ENCODE results near the gene PRKAR1B. TPM values are rescaled to one million over a fixed set of nuclear protein-coding genes. Genes with fewer than 3 reads are reported as not detected.
A peak's percentile ranks its signal among the peaks of the same experiment; 100 is the strongest.
"Not testable (repeated sequence)": the region's sequence is repeated elsewhere in the genome, so short reads cannot be mapped to it uniquely, and the experiment has no call there.

The PRKAR1B gene
- total RNA-seq, 2 experiments from 2014 or later = 28.0 to 28.2 TPM

DNA sequence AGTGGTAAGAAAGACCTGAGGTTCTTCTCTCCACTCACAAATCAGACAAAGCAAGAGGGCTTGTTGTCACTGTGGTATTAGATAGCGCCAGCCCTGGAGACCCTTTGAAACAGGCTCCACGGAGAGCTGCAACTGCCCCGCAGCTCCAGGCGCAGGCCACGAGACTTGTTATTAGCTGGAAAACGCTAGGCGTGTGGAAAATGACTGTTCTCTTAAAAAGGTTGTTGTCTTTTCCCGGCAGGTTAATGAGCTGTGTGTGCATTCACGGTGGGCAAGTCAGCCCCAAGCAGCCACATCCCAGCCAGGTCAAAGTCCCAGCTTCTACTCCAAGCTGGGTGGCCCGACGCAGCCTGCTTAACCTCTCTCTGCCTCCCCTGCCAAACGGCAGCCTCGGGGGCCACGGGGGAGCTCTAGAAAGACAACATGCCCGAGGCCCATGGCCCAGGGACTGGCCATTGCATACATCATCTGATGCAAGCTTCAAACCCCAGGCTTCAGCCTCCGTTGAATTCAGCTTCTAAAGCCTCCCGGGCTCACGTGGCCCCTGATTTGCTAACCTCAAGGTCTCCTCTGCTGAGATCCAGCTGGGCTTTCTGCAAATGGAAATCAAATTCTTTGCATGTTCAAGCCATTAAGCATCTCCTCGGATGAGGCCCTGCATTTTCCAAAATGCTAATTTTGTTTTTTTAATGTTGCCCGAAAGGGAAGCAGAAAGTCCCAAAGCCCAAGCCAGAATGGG lies 61.9 kb downstream of the PRKAR1B start:
- intact Hi-C loops (cut with micrococcal nuclease) = no loop called here
- no peak overlapping the region for H3K27ac Mint-ChIP-seq

DNA sequence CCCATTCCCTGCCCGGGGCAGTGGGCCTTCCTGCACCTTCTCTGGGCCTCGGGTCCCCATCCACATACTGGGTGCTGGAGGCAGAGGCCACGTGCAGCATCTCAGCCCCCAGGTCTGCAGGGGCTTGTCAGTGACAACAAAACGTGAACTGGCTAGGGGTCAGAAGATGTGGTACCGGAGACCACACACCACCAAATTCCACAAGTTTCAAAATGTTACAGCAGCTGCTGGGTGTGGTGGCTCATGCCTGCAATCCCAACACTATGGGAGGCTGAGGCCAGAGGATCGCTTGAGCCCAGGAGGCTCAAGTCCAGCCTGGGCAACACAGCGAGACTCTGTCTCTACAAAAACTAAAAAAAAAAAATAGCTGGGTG lies 62.7 kb downstream of the PRKAR1B start:
- Mint-ChIP-seq H3K4me1 (ENCODE audit: low read depth) (peaks cover 6% of the 10 kb centered on the region), H3K4me3 (no peak overlapping the region), H3K36me3 (peaks cover 7% of the 10 kb centered on the region), H3K9me3 (peaks cover 8% of the 10 kb centered on the region), H3K27ac (no peak overlapping the region), H3K27me3 (no peaks in the 10 kb centered on the region)
- DNase-seq = no peak
- intact Hi-C loops (cut with micrococcal nuclease) = no loop called here
- POLR2A ChIA-PET = no interaction called here
- CTCF ChIA-PET = no interaction called here

More for the DNA sequence above, 61.9 kb downstream of the PRKAR1B start:
- no peak overlapping the region for H3K4me3 Mint-ChIP-seq
- H3K9me3 Mint-ChIP-seq = peaks cover 8% of the 10 kb centered on the region
- H3K27me3 Mint-ChIP-seq = no peaks in the 10 kb centered on the region
- peaks cover 6% of the 10 kb centered on the region for H3K4me1 Mint-ChIP-seq (ENCODE audit: low read depth)
- CTCF ChIA-PET = interaction anchor here (0.8 to 0.9 kb wide), 2 partner anchors 19 to 24 kb away, joined by 3 to 4 read pairs; no protein-coding TSS in a partner anchor
- POLR2A ChIA-PET = no interaction called here
- no peak for DNase-seq
- peaks cover 7% of the 10 kb centered on the region for H3K36me3 Mint-ChIP-seq

DNA sequence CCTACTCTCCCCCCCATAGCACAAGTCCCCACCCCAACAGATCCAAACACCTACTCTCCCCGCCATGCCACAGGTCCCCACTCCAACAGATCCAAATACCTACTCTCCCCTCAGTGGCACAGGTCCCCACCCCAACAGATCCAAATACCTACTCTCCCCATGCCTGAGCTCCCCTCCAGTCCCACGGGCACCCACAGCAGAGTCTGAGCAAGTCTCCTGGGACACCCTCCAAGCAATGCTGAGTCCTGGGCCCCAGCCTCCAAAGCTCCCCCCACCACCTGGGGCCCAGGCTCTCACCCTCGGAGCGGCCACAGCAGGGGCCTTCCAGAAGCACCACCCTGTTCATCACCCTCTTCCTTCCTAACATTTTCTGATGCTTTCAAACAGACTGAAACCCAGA lies 64.5 kb downstream of the PRKAR1B start:
- DNase-seq = no peak
- Mint-ChIP-seq H3K27ac (no peak overlapping the region), H3K27me3 (no peaks in the 10 kb centered on the region), H3K36me3 (peaks cover 9% of the 10 kb centered on the region), H3K9me3 (peaks cover 6% of the 10 kb centered on the region), H3K4me1 (ENCODE audit: low read depth) (peaks cover 6% of the 10 kb centered on the region), H3K4me3 (no peak overlapping the region)
- ChIA-PET CTCF (no interaction called here), POLR2A (no interaction called here)
- intact Hi-C loops (cut with micrococcal nuclease) = no loop called here

DNA sequence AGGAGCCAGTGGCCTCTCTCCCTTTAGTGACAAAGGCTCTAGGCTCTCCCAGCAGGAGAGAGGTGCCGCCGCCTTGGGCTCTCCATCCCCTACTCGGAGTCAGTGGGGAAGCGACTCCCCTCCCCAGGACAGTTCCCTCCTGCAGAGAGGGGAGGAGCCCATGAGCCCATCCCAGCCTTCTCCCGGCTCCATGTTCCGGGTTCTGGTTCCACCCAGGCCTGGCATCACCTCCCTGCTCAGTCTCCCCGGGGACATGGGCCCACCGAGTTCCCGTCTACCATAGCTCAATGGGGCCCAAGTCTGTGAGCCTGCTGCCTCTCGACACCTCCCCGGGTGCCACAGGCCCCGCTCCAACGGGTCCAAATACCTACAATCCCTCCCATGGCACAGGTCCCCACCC lies 67.1 kb downstream of the PRKAR1B start:
- no peak for DNase-seq
- H3K4me1 Mint-ChIP-seq (ENCODE audit: low read depth) = peaks cover 6% of the 10 kb centered on the region
- POLR2A ChIA-PET = no interaction called here
- no peaks in the 10 kb centered on the region for H3K27me3 Mint-ChIP-seq
- no peak overlapping the region for H3K27ac Mint-ChIP-seq
- H3K36me3 Mint-ChIP-seq = peaks cover 9% of the 10 kb centered on the region
- H3K9me3 Mint-ChIP-seq = peaks cover 6% of the 10 kb centered on the region
- CTCF ChIA-PET = no interaction called here
- intact Hi-C loops (cut with micrococcal nuclease) = no loop called here
- no peak overlapping the region for H3K4me3 Mint-ChIP-seq

DNA sequence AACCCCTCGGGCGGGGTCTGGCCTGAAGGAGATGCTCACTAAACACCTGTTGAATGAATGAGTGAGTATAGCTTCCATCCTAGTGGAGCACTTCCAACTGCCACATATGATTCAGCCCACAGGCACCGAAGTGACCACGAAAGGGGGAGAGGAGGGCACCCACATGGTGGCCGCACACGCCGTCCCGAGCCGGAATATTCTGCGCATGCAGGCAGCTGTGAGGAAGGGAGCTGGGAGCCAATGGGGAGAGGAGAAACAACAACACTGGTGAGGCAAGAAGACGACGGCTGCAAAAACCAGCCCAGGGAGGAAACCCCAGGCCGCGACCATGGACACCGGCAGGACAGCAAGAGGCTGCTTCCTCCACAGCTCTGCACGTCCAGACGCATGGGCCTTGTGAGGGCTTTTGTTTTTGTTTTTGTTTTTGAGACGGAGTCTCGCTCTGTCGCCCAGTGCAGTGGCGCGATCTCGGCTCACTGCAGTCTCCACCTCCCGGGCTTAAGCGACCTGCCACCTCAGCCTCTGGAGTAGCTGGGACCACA lies 67.7 kb downstream of the PRKAR1B start:
- CTCF ChIA-PET = no interaction called here
- DNase-seq = no peak
- H3K36me3 Mint-ChIP-seq = peaks cover 9% of the 10 kb centered on the region

DNA sequence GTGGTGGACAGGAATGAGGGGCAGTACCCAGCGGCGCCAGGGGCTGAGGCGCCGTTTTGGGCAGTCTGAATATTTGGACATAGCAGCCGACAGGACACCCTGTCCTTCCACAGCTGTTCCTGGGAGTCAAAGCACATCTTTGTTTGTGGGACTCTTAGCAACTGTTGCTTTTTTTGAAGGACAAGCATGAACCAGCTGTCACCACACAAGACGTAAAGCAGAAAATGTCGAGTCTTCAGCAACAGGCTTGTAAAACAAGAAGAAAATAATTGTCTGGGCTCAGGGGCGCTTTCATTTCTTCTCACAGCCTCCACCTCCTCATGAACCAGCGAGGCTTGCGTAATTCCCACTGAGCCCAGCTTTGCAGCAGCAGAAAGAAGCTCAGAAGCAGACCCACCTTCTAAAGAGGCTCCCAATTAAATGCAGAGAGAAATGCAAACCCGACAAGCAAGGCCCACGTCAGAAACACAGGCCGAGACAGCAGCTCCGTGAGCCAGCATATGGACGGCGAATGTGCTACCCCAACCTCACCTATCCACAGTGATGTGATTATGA lies 69.4 kb downstream of the PRKAR1B start:
- DNase-seq = no peak
- intact Hi-C loops (cut with micrococcal nuclease) = no loop called here
- Mint-ChIP-seq H3K36me3 (peaks cover 9% of the 10 kb centered on the region), H3K4me1 (ENCODE audit: low read depth) (peaks cover 3% of the 10 kb centered on the region), H3K4me3 (no peak overlapping the region), H3K27me3 (no peaks in the 10 kb centered on the region), H3K27ac (no peak overlapping the region), H3K9me3 (peaks cover 10% of the 10 kb centered on the region)
- CTCF ChIA-PET = no interaction called here
- POLR2A ChIA-PET = no interaction called here

More for the DNA sequence above, 67.7 kb downstream of the PRKAR1B start:
- POLR2A ChIA-PET = no interaction called here
- Mint-ChIP-seq H3K9me3 (peaks cover 6% of the 10 kb centered on the region), H3K27ac (no peak overlapping the region), H3K4me1 (ENCODE audit: low read depth) (peaks cover 6% of the 10 kb centered on the region), H3K4me3 (no peak overlapping the region), H3K27me3 (no peaks in the 10 kb centered on the region)
- intact Hi-C loops (cut with micrococcal nuclease) = no loop called here

DNA sequence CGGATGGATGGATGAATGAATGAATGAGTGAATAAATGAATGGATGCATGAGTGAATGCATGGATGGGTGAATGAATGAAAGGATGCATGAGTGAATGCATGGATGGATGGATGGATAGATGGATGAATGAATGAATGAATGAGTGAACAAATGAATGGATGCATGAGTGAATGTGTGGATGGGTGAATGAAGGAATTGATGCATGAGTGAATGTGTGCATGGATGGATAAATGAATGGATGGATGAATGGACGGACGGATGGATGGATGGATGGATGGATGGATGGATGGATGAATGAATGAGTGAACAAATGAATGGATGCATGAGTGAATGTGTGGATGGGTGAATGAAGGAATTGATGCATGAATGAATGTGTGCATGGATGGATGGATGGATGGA lies 70.1 kb downstream of the PRKAR1B start:
- Mint-ChIP-seq H3K9me3 (peaks cover 15% of the 10 kb centered on the region), H3K36me3 (peaks cover 11% of the 10 kb centered on the region)
- CTCF ChIA-PET; H3K4me3 Mint-ChIP-seq; DNase-seq; H3K27ac Mint-ChIP-seq; H3K27me3 Mint-ChIP-seq; H3K4me1 Mint-ChIP-seq (ENCODE audit: low read depth); intact Hi-C loops (cut with micrococcal nuclease); POLR2A ChIA-PET: not testable (repeated sequence)

DNA sequence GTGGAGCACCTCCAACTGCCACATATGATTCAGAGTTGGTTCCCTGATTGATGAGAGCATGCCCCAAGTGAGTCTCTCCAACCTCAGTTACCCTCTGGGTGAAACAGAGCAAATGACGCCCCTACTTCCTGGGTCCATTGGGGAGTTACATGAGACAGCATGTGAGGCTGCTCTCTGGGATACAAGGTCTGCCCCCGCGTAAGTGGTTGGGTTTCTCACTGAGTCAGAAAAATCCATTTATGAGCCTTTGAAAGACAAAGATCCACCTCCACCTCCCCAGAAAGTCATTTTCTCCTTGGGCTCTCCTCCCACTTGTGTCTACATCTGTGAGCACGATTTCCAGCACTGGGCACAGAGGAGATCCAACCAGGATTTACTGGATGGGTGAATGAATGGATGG lies 71.3 kb downstream of the PRKAR1B start:
- POLR2A ChIA-PET = no interaction called here
- Mint-ChIP-seq H3K4me3 (no peak overlapping the region), H3K36me3 (peaks cover 11% of the 10 kb centered on the region), H3K27me3 (no peaks in the 10 kb centered on the region), H3K4me1 (ENCODE audit: low read depth) (no peaks in the 10 kb centered on the region), H3K9me3 (peaks cover 15% of the 10 kb centered on the region), H3K27ac (no peak overlapping the region)
- CTCF ChIA-PET = no interaction called here
- intact Hi-C loops (cut with micrococcal nuclease) = no loop called here
- DNase-seq = peak; percentile 25

DNA sequence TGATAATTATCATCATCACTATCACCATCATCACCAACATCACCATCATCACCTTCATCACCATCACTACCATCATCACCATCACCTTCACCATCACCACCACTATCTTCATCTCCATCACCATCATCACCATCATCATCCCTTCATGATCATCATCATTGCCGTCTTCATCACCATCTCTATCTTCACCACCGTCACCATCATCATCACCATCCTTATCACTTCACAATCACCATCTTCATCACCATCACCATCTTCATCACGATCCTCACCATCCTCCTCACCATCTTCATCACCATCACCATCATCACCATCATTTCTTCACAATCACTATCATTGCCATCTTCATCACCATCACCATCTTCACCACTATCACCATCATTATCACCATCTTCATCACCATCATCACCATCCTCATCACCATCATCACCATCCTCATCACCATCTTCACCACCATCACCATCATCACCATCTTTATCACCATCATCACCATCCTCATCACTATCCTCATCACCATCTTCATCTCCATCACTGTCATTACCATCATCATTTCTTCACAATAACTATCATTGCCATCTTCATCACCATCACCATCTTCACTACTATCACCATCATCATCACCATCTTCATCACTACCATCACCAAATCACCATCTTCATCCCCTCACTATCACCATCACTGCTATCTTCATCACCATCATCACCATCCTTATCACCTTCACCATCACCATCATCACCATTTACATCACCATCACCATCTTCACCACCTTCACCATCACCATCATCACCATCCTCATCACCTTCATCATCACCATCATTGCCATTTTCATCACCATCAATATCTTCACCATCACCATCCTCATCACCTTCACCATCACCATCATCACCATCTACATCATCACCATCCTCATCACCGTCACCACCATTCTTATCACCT lies 73.0 kb downstream of the PRKAR1B start:
- Mint-ChIP-seq H3K4me3 (no peak overlapping the region), H3K4me1 (ENCODE audit: low read depth) (no peaks in the 10 kb centered on the region), H3K36me3 (peaks cover 8% of the 10 kb centered on the region), H3K27me3 (no peaks in the 10 kb centered on the region), H3K9me3 (peaks cover 13% of the 10 kb centered on the region), H3K27ac (no peak overlapping the region)
- intact Hi-C loops (cut with micrococcal nuclease) = no loop called here
- ChIA-PET POLR2A (no interaction called here), CTCF (no interaction called here)
- DNase-seq = no peak

DNA sequence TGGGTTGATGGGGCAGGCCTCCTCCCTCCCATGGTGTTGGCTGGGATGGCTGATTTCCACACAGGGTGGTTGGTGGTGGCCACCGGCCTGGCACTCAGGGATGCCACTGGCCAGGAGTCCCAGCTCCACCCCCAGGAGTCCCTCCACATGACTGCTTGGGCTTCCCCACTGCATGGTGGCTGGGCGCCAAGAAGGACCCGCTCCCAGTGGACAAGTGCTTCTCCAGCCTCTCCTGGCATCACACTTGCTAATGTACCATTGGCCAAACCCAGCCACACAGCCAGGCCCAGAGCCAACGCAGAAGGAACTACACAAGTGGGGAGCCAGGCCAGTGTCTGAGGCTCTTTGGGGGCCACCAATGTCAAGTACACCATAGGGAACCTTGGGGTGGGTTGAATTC lies 74.2 kb downstream of the PRKAR1B start:
- ChIA-PET CTCF (no interaction called here), POLR2A (no interaction called here)
- Mint-ChIP-seq H3K27me3 (no peaks in the 10 kb centered on the region), H3K4me3 (no peak overlapping the region), H3K4me1 (ENCODE audit: low read depth) (no peaks in the 10 kb centered on the region), H3K36me3 (peaks cover 2% of the 10 kb centered on the region), H3K27ac (no peak overlapping the region), H3K9me3 (peaks cover 9% of the 10 kb centered on the region)
- no peak for DNase-seq
- intact Hi-C loops (cut with micrococcal nuclease) = no loop called here

DNA sequence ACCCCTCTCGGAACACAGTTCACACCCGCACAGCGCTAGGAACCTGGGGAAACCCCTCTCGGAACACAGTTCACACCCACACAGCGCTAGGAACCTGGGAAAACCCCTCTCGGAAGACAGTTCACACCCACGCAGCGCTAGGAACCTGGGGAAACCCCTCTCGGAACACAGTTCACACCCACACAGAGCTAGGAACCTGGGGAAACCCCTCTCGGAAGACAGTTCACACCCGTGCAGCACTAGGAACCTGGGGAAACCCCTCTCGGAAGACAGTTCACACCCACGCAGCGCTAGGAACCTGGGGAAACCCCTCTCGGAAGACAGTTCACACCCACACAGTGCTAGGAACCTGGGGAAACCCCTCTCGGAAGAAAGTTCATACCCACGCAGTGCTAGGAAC lies 74.9 kb downstream of the PRKAR1B start:
- H3K36me3 Mint-ChIP-seq; H3K9me3 Mint-ChIP-seq; H3K4me1 Mint-ChIP-seq (ENCODE audit: low read depth); POLR2A ChIA-PET; H3K4me3 Mint-ChIP-seq; intact Hi-C loops (cut with micrococcal nuclease); H3K27me3 Mint-ChIP-seq: not testable (repeated sequence)
- peak overlapping the region; percentile 69 for H3K27ac Mint-ChIP-seq
- CTCF ChIA-PET = interaction anchor here (0.7 kb wide), 1 partner anchor 34 kb away, joined by 3 read pairs; no protein-coding TSS in a partner anchor
- DNase-seq = peak; percentile 38

DNA sequence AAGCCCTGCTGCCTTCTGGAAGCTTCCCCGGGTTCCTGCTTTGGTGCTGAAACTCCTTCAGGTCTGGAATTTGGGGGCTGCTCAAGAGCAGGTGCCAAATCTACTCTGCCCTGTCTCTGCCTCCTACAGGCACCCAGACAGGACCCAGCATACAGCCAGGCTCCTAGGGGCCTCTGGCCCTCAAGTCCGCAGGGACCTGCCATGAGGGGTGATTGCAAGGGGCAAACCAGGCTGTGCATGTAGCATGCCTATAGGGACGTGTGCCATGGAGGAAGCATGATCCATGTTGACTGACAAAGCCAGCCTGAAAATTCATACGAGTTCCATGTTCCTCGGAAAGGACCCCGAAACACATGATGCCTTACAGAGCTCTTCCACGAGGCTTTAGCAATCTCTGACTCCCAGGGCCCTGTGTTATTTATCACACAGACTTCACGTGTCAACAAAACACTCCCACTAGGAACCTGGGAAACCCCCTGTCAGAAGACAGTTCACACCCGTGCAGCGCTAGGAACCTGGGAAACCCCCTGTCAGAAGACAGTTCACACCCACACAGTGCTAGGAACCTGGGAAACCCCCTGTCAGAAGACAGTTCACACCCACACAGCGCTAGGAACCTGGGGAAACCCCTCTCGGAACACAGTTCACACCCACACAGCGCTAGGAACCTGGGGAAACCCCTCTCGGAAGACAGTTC lies 75.9 kb downstream of the PRKAR1B start:
- intact Hi-C loops (cut with micrococcal nuclease) = no loop called here
- POLR2A ChIA-PET = no interaction called here

More for the DNA sequence above, 75.9 kb downstream of the PRKAR1B start:
- H3K27ac Mint-ChIP-seq = peak overlapping the region; percentile 35
- H3K36me3 Mint-ChIP-seq = peaks cover 2% of the 10 kb centered on the region
- peak; percentile 48 for DNase-seq
- CTCF ChIA-PET = no interaction called here
- H3K4me3 Mint-ChIP-seq = no peak overlapping the region
- no peaks in the 10 kb centered on the region for H3K4me1 Mint-ChIP-seq (ENCODE audit: low read depth)
- no peaks in the 10 kb centered on the region for H3K27me3 Mint-ChIP-seq
- H3K9me3 Mint-ChIP-seq = peaks cover 9% of the 10 kb centered on the region
